Stimulated activated CD4-positive, alpha-beta T cell treated with anti-CD3 and anti-CD28 coated beads, Interleukin-1b, Interleukin-23, amount 100 ng/mL, for 1 hour (primary cell): ENCODE measurements around the gene CTIF.
A peak's percentile ranks its signal among the peaks of the same experiment; 100 is the strongest.

Experiments used
- DNase-seq, 2 donors: peaks; one replicate each; pipeline ENCODE4 v3.0.0-alpha.2; 2020; ENCODE audit warnings: low read depth in 2 of 2

CTIF gene

GRCh38 chr18:48835745-48836170 lies 296.9 kb downstream of the CTIF start:
- DNase-seq, result no peak

GRCh38 chr18:48836231-48836805 lies 297.5 kb downstream of the CTIF start:
- no peak for DNase-seq

- no peak for DNase-seq
Measured at GRCh38 chr18:48836806-48837615, 298.2 kb downstream of the CTIF start.

- DNase-seq, result no peak
Measured at GRCh38 chr18:48837676-48838075, 298.8 kb downstream of the CTIF start.

- DNase-seq, result no peak
Measured at GRCh38 chr18:48838166-48838775, 299.4 kb downstream of the CTIF start.

GRCh38 chr18:48838921-48839818 lies 300.3 kb downstream of the CTIF start:
- no peak for DNase-seq

GRCh38 chr18:48839819-48840490 lies 301.1 kb downstream of the CTIF start:
- no peak for DNase-seq

GRCh38 chr18:48840491-48840877 lies 301.7 kb downstream of the CTIF start:
- no peak for DNase-seq

- no peak for DNase-seq
Measured at GRCh38 chr18:48841381-48842258, 302.8 kb downstream of the CTIF start.

- DNase-seq, result peak in 1 of 2 donors; percentile 8
Measured at GRCh38 chr18:48842259-48843061, 303.6 kb downstream of the CTIF start.

GRCh38 chr18:48843162-48843561 lies 304.3 kb downstream of the CTIF start:
- DNase-seq, result no peak

- no peak for DNase-seq
Measured at GRCh38 chr18:48843596-48843995, 304.8 kb downstream of the CTIF start.

GRCh38 chr18:48844271-48844670 lies 305.4 kb downstream of the CTIF start:
- DNase-seq, result no peak

GRCh38 chr18:48845174-48845573 lies 306.3 kb downstream of the CTIF start:
- DNase-seq, result no peak

- DNase-seq, result no peak
Measured at GRCh38 chr18:48846423-48846932, 307.6 kb downstream of the CTIF start.

GRCh38 chr18:48847807-48848486 lies 309.1 kb downstream of the CTIF start:
- no peak for DNase-seq

- DNase-seq, result no peak
Measured at GRCh38 chr18:48848641-48849143, 309.9 kb downstream of the CTIF start.

GRCh38 chr18:48850822-48851598 lies 312.2 kb downstream of the CTIF start:
- no peak for DNase-seq
